ENCODE results near the gene ADAMTS2.

Gene ADAMTS2

DNA sequence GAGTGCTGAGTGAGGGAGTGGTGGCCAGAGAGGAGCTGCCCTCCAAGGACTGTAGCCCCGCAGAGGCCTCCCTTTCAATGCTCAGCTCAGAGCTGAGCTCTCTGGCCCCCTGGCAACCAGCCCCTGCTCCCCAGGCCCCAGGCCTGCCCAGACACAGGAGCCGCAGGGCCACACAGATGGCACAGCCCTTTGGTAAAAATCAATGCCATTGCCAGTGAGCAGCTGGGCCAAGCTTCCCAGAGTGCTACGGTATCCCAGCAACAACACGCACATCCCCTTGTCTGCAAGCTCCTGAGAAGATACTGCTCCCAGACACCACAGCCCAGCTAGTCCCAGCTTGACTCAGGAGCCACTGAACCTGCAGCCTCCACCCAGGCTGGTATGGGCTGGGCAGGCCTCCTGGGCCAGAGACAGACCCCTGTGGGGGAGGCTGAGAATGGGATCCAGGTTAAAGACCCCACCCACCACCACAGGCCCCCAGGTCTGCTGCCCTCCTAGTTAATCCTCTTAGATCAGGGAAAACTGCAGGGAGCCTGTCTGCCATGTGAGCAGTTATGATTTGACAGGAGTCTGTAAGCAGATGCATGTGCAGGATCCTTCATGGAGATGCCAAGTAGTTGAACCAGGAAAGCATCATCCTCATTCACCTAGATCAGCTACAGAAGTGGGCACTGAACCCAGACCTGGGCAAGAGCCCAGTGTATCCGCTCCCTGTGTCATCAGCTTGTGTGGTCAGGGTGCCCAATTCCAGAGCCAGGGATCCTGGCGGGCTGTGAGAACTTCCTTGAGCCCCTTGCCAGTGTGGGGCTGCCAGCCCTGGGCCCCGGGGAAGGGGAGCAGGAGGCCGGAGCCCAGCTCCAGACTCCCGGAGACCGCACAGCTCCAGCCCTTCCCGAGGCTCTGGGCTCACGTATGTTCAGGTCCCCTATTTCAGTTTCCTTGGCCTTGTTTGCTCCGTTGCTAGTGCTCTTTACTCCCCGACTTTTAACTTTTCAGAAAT is 26.7 kb upstream of the ADAMTS2 start:
- DNase-seq (ENCODE audit: low read depth, low spot score) = no peak

DNA sequence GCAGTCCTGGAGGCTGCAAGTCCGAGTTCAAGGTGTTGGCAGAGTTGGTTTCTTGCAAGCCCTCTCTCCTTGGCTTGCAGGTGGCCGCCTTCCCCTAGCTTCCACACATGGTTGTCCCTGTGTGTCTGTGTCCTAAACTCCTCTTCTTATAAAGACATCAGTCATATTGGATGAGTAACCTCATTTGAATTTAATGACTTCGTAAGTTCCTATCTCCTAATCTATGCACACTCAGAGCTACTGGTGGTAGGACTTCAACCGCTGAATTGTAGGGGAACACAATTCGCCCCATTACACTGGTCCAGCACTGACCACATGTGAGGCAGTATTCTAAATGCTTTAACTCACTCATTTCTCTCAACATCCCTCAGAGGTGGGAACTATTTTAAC is 25.9 kb upstream of the ADAMTS2 start:
- no peak for DNase-seq (ENCODE audit: low read depth, low spot score)

DNA sequence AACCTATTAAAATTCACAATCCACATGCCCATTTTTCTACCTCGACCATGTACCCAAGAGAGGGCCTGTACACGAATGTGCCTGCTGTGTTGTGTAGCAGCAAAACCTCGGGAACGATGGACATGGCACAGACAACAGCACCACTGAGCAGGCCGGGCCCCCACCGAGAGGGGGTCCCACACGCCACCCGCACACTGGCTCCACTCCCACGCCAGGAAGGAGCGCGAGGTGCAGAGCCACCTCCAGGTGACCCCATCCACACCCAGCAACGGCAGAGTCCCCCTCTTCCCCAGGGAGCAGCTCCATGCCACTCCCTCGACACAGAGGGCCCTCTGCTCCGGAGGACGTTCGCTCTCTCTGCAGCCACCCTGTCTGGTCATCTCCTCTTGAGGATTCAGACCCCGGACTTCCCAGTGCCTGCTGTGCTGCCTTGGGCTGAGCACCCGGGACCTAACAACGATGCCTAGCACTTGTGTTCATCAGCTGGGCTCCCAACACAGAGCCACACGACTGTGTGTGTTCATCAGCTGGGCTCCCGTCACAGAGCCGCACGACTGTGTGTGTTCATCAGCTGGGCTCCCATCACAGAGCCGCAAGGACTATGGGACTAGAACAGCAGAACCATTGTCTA is 25.3 kb upstream of the ADAMTS2 start:
- no peak for DNase-seq (ENCODE audit: low read depth, low spot score)

DNA sequence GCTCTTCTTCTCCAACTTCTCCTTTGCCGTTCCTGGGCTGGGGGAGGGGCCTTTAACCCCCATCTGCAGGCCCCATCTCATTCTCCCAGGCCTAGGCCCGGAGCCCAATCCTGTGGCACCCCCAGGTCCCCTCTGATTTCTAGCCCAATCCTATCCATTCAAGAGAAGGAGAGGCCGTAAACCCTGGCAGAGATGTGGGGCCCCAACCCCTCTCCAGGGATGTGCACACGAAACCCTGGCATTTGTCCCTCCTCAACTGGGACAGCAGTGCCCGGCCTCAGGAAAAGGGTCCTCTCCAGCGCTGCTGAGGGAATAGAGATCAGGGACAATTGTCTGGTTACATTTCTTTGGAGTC is 24.2 kb upstream of the ADAMTS2 start:
- DNase-seq (ENCODE audit: low read depth, low spot score) = no peak

- no peak for DNase-seq (ENCODE audit: low read depth, low spot score)
These were observed 23.7 kb upstream of the ADAMTS2 start for GRCh38 chr5:179368806-179369529.

DNA sequence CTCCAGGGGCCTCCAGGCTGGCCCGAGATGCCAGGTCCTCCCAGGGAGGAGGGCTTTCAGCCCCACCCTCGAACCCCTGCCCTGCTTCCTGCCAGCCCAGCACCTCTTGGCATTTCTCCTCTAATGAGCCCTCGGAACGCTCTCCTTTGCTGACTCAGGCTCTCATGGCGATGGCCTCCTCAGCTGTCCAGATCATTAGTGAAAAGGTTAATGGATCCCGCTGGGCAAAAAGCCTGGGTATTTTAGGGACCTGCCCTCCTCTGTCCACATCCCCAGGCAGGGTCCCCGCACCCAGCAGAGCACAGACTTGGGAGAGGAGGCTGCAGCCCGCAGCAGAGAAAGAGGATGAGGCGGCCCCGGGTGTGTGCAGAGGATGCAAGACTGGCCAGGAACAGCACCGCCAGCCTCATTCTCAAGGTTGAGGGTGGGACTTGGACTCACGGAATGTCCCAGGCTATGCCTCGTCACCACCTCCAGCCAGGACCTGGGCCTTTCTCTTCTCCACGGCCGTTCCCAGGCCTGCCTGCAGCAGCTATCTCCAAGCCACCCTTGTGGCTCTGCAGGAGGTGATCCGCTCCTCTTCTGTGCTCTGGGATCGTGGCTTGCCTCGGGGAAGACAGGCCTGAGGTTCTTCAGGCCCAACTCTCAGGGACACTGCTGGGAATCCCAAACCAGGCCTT is 23.0 kb upstream of the ADAMTS2 start:
- no peak for DNase-seq (ENCODE audit: low read depth, low spot score)

DNA sequence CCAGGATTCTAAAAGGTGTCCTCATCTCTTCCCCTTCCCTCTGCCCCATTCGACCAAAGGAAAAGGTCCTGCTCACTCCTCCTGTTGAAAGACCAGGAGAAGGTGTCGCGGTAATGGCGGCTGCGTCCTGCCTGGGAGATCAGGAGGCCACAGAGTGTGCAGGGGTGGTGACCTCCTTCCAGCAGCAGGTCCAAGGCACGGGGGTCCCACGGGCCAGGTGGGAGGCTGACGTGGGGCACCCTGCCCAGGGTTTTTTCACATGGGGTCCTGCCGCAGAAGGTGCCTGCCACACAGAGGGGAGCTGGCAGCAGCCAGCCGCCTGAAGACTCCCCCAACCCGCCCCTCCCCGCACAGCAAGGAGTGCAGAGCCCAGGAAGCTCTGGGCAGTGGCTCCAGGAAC is 22.2 kb upstream of the ADAMTS2 start:
- no peak for DNase-seq (ENCODE audit: low read depth, low spot score)

- DNase-seq (ENCODE audit: low read depth, low spot score) = no peak
These were observed 17.1 kb upstream of the ADAMTS2 start for GRCh38 chr5:179362355-179362754.

DNA sequence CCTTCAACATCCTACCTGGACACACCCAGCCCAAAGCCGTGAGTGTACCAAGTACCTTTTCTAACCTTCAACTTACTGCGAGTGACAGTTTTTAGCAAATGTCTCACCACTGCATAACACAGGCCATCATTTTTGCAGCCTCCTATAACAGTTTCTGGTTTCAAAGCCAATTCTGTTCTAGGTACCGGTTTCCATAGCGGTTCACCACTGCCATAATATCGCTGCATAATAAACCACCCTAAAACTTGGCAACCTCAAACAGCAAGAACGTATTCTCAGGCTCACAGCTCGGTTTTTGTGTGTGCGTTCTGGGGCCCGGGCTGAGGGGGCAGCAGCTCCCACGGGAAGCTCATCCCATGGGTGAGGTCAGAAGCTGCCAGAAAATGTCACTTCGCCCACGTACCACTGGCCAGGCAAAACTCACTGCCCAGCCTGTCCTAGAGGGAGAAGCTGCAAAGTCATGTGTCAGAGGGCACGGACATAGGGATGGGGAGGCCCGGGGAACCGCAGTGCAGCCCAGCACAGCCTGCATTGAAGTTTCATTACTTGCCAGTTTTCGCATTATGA is 15.9 kb upstream of the ADAMTS2 start:
- no peak for DNase-seq (ENCODE audit: low read depth, low spot score)

- no peak for DNase-seq (ENCODE audit: low read depth, low spot score)
These were observed 11.8 kb upstream of the ADAMTS2 start for GRCh38 chr5:179357031-179357430.

GRCh38 chr5:179355976-179356974 is 11.0 kb upstream of the ADAMTS2 start:
- DNase-seq (ENCODE audit: low read depth, low spot score) = no peak

GRCh38 chr5:179354305-179354882 is 9.1 kb upstream of the ADAMTS2 start:
- no peak for DNase-seq (ENCODE audit: low read depth, low spot score)

GRCh38 chr5:179348843-179349242 is 3.6 kb upstream of the ADAMTS2 start:
- no peak for DNase-seq (ENCODE audit: low read depth, low spot score)

GRCh38 chr5:179348011-179348530 is 2.8 kb upstream of the ADAMTS2 start:
- no peak for DNase-seq (ENCODE audit: low read depth, low spot score)

GRCh38 chr5:179347581-179347980 is 2.3 kb upstream of the ADAMTS2 start:
- no peak for DNase-seq (ENCODE audit: low read depth, low spot score)

DNA sequence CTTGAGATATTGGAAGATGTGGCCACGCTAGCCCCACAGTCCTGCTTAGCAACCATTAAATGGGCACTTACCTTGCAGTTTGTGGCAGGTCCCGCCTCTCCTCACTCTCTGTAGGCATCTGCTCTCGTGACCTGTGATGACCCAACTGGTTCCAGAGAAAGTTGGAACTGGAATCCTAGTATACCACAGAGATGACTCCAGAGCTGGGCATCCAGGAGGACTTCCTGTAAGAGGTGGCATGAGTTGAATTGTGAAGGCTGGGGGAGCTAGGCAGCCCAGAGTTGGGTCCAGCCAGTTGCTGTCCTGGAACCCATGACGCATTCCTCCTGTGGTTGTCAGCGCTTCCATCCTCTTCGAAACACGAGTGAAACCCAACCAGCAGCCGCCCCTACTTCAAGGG is 1.6 kb upstream of the ADAMTS2 start:
- no peak for DNase-seq (ENCODE audit: low read depth, low spot score)

DNA sequence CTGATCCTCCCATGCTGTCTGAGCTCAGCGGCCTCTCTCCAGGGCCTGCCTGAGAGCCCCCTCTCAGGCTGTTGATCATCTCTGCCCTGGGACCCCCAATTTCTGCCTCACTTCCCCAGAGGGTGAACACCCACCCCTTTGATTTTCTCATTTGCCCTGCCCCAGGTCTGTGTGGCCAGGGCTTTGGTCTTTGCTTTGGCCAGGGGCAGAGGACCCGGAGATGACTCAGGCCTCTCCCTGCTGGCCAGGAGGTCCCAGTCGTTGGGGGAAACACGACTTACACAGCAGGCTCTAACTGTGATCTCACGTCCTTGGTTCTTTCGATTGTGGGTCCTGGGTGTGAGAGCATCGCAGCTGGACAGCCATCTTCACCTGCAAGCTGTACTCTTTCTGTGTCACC is 1.1 kb upstream of the ADAMTS2 start:
- DNase-seq (ENCODE audit: low read depth, low spot score) = no peak

DNA sequence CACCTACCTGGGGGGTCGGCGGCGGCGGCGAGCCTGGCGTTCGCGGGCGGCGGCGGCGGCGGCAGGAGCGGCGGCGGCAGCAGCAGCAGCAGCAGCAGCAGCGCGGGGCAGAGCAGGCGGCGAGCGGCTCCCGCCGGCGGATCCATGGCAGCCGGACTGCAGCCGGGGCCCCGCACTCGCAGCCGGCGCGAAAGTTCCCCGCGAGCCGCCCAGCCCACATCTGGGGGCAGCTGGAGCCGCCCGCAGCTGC is 153 bp downstream of the ADAMTS2 start:
- no peak for DNase-seq (ENCODE audit: low read depth, low spot score)

- DNase-seq (ENCODE audit: low read depth, low spot score) = no peak
These were observed 654 bp downstream of the ADAMTS2 start for GRCh38 chr5:179344431-179345182.

Measured in smooth muscle cell of the brain vasculature (primary cell).